ENCODE data around the gene STXBP2. TPM values are rescaled to one million over a fixed set of nuclear protein-coding genes. Genes with fewer than 3 reads are reported as not detected.

Gene STXBP2
- total and polyA plus RNA-seq, 9 of the 15 experiments (the other 6 are each of a cell fraction or from before 2014, with no cell fraction given) = 2.5 to 163 (median 71.3) TPM

Small RNA genes lying within 50 kb of the gene (microRNA-seq; reads per million reads assigned to microRNA genes)
- gene MIR6792 (ENCODE audit: borderline microRNAs expressed) = not detected

Small RNA genes lying within 50 kb of the gene (small RNA-seq; reads per million reads assigned to genes)
- not detected for gene MIR6792

Other genes starting within 250 kb of the STXBP2 start
Only the 7 nearest of the 17 such genes appear.
- 0.18 and 0.24 TPM in 2 replicates for gene CAMSAP3, start 41.2 kb upstream of the STXBP2 start, total RNA-seq (2014; rRNA removed)
- gene CAMSAP3, start 41.2 kb upstream of the STXBP2 start, total RNA-seq (2014; rRNA removed; fragmentation: Illumina TruSeq; extraction: Trizol) = 0.25 TPM in 1 of 2 replicates, not detected in the other
- gene CAMSAP3, start 41.2 kb upstream of the STXBP2 start, total RNA-seq (2015; rRNA removed; fragmentation: Illumina TruSeq; extraction: Trizol) = 0.07 and 0.23 TPM in 2 replicates
- 0.67 and 0.89 TPM in 2 replicates for gene CAMSAP3, start 41.2 kb upstream of the STXBP2 start, total RNA-seq (2021)
- gene CAMSAP3, start 41.2 kb upstream of the STXBP2 start, polyA plus RNA-seq (2011; rRNA removed) = 0.25 and 0.64 TPM in 2 replicates
- 0.30 TPM in 2 replicates for gene CAMSAP3, start 41.2 kb upstream of the STXBP2 start, polyA plus RNA-seq (2014; fragmentation: Illumina TruSeq; extraction: Trizol)
- under 1 TPM in 1 of 2 experiments, not detected in 1; 0.01 TPM for gene CAMSAP3, start 41.2 kb upstream of the STXBP2 start, polyA plus RNA-seq (2014; fragmentation: Nextera tagmentation; extraction: Ambion mirVana)
- 0.17 and 0.18 TPM in 2 replicates for gene CAMSAP3, start 41.2 kb upstream of the STXBP2 start, polyA plus RNA-seq (2014; rRNA removed)
- 43.7 and 54.6 TPM in 2 replicates for gene XAB2, start 7.6 kb upstream of the STXBP2 start, total RNA-seq (2014; rRNA removed)
- 5.6 and 7.6 TPM in 2 replicates for gene XAB2, start 7.6 kb upstream of the STXBP2 start, total RNA-seq (2014; rRNA removed; fragmentation: Illumina TruSeq; extraction: Trizol)
- 22.0 and 24.3 TPM in 2 replicates for gene XAB2, start 7.6 kb upstream of the STXBP2 start, total RNA-seq (2015; rRNA removed; fragmentation: Illumina TruSeq; extraction: Trizol)
- 58.3 and 58.7 TPM in 2 replicates for gene XAB2, start 7.6 kb upstream of the STXBP2 start, total RNA-seq (2021)
- gene XAB2, start 7.6 kb upstream of the STXBP2 start, polyA plus RNA-seq (2011; rRNA removed) = 19.1 and 36.3 TPM in 2 replicates
- gene XAB2, start 7.6 kb upstream of the STXBP2 start, polyA plus RNA-seq (2014; fragmentation: Illumina TruSeq; extraction: Trizol) = 20.0 and 33.9 TPM in 2 replicates
- gene XAB2, start 7.6 kb upstream of the STXBP2 start, polyA plus RNA-seq (2014; fragmentation: Nextera tagmentation; extraction: Ambion mirVana) = under 1 TPM; 0.21 to 0.71 TPM
- gene XAB2, start 7.6 kb upstream of the STXBP2 start, polyA plus RNA-seq (2014; rRNA removed) = 36.7 and 38.4 TPM in 2 replicates
- gene PET100, start 7.3 kb upstream of the STXBP2 start, total RNA-seq (2014; rRNA removed) = 59.9 and 62.3 TPM in 2 replicates
- gene PET100, start 7.3 kb upstream of the STXBP2 start, total RNA-seq (2014; rRNA removed; fragmentation: Illumina TruSeq; extraction: Trizol) = 116 and 120 TPM in 2 replicates
- 82.1 and 93.7 TPM in 2 replicates for gene PET100, start 7.3 kb upstream of the STXBP2 start, total RNA-seq (2015; rRNA removed; fragmentation: Illumina TruSeq; extraction: Trizol)
- 147 and 160 TPM in 2 replicates for gene PET100, start 7.3 kb upstream of the STXBP2 start, total RNA-seq (2021)
- 51.1 and 72.3 TPM in 2 replicates for gene PET100, start 7.3 kb upstream of the STXBP2 start, polyA plus RNA-seq (2011; rRNA removed)
- gene PET100, start 7.3 kb upstream of the STXBP2 start, polyA plus RNA-seq (2014; fragmentation: Illumina TruSeq; extraction: Trizol) = 77.2 and 79.8 TPM in 2 replicates
- gene PET100, start 7.3 kb upstream of the STXBP2 start, polyA plus RNA-seq (2014; fragmentation: Nextera tagmentation; extraction: Ambion mirVana) = 100 to 1,000 TPM; 322 to 351 TPM
- 98.3 and 111 TPM in 2 replicates for gene PET100, start 7.3 kb upstream of the STXBP2 start, polyA plus RNA-seq (2014; rRNA removed)
- 0.73 and 1.5 TPM in 2 replicates for gene PCP2, start 3.4 kb upstream of the STXBP2 start, total RNA-seq (2014; rRNA removed)
- 0.25 TPM in 1 of 2 replicates, not detected in the other for gene PCP2, start 3.4 kb upstream of the STXBP2 start, total RNA-seq (2014; rRNA removed; fragmentation: Illumina TruSeq; extraction: Trizol)
- 0.23 TPM in 1 of 2 replicates, not detected in the other for gene PCP2, start 3.4 kb upstream of the STXBP2 start, total RNA-seq (2015; rRNA removed; fragmentation: Illumina TruSeq; extraction: Trizol)
- gene PCP2, start 3.4 kb upstream of the STXBP2 start, total RNA-seq (2021) = 0.96 and 1.3 TPM in 2 replicates
- gene PCP2, start 3.4 kb upstream of the STXBP2 start, polyA plus RNA-seq (2011; rRNA removed) = 0.17 and 0.47 TPM in 2 replicates
- 0.90 TPM in 1 of 2 replicates, not detected in the other for gene PCP2, start 3.4 kb upstream of the STXBP2 start, polyA plus RNA-seq (2014; fragmentation: Illumina TruSeq; extraction: Trizol)
- gene PCP2, start 3.4 kb upstream of the STXBP2 start, polyA plus RNA-seq (2014; fragmentation: Nextera tagmentation; extraction: Ambion mirVana) = under 1 TPM in 1 of 2 experiments, not detected in 1; 0.22 TPM
- gene PCP2, start 3.4 kb upstream of the STXBP2 start, polyA plus RNA-seq (2014; rRNA removed) = 1.3 and 1.6 TPM in 2 replicates
- gene RETN, start 31.9 kb downstream of the STXBP2 start, total RNA-seq (2014; rRNA removed) = not detected in 2 replicates
- gene RETN, start 31.9 kb downstream of the STXBP2 start, total RNA-seq (2014; rRNA removed; fragmentation: Illumina TruSeq; extraction: Trizol) = not detected in 2 replicates
- gene RETN, start 31.9 kb downstream of the STXBP2 start, total RNA-seq (2015; rRNA removed; fragmentation: Illumina TruSeq; extraction: Trizol) = not detected in 2 replicates
- not detected in 2 replicates for gene RETN, start 31.9 kb downstream of the STXBP2 start, total RNA-seq (2021)
- not detected in 2 replicates for gene RETN, start 31.9 kb downstream of the STXBP2 start, polyA plus RNA-seq (2011; rRNA removed)
- gene RETN, start 31.9 kb downstream of the STXBP2 start, polyA plus RNA-seq (2014; fragmentation: Illumina TruSeq; extraction: Trizol) = not detected in 2 replicates
- not detected for gene RETN, start 31.9 kb downstream of the STXBP2 start, polyA plus RNA-seq (2014; fragmentation: Nextera tagmentation; extraction: Ambion mirVana)
- not detected in 2 replicates for gene RETN, start 31.9 kb downstream of the STXBP2 start, polyA plus RNA-seq (2014; rRNA removed)
- 0.18 and 0.37 TPM in 2 replicates for gene MCEMP1, start 40.0 kb downstream of the STXBP2 start, total RNA-seq (2014; rRNA removed)
- gene MCEMP1, start 40.0 kb downstream of the STXBP2 start, total RNA-seq (2014; rRNA removed; fragmentation: Illumina TruSeq; extraction: Trizol) = 0.26 and 0.33 TPM in 2 replicates
- 0.08 and 0.11 TPM in 2 replicates for gene MCEMP1, start 40.0 kb downstream of the STXBP2 start, total RNA-seq (2015; rRNA removed; fragmentation: Illumina TruSeq; extraction: Trizol)
- gene MCEMP1, start 40.0 kb downstream of the STXBP2 start, total RNA-seq (2021) = 0.51 and 0.63 TPM in 2 replicates
- 0.79 and 1.8 TPM in 2 replicates for gene MCEMP1, start 40.0 kb downstream of the STXBP2 start, polyA plus RNA-seq (2011; rRNA removed)
- gene MCEMP1, start 40.0 kb downstream of the STXBP2 start, polyA plus RNA-seq (2014; fragmentation: Illumina TruSeq; extraction: Trizol) = 0.49 and 0.68 TPM in 2 replicates
- under 1 TPM; 0.81 to 0.94 TPM for gene MCEMP1, start 40.0 kb downstream of the STXBP2 start, polyA plus RNA-seq (2014; fragmentation: Nextera tagmentation; extraction: Ambion mirVana)
- gene MCEMP1, start 40.0 kb downstream of the STXBP2 start, polyA plus RNA-seq (2014; rRNA removed) = 0.49 and 0.65 TPM in 2 replicates
- 76.2 and 82.6 TPM in 2 replicates for gene TRAPPC5, start 43.7 kb downstream of the STXBP2 start, total RNA-seq (2014; rRNA removed)
- gene TRAPPC5, start 43.7 kb downstream of the STXBP2 start, total RNA-seq (2014; rRNA removed; fragmentation: Illumina TruSeq; extraction: Trizol) = 0.99 and 2.7 TPM in 2 replicates
- gene TRAPPC5, start 43.7 kb downstream of the STXBP2 start, total RNA-seq (2015; rRNA removed; fragmentation: Illumina TruSeq; extraction: Trizol) = 40.9 and 42.0 TPM in 2 replicates
- gene TRAPPC5, start 43.7 kb downstream of the STXBP2 start, total RNA-seq (2021) = 76.9 and 81.9 TPM in 2 replicates
- 29.3 and 56.7 TPM in 2 replicates for gene TRAPPC5, start 43.7 kb downstream of the STXBP2 start, polyA plus RNA-seq (2011; rRNA removed)
- gene TRAPPC5, start 43.7 kb downstream of the STXBP2 start, polyA plus RNA-seq (2014; fragmentation: Illumina TruSeq; extraction: Trizol) = 3.9 and 21.4 TPM in 2 replicates
- 1 to 10 TPM; 2.0 to 4.2 TPM for gene TRAPPC5, start 43.7 kb downstream of the STXBP2 start, polyA plus RNA-seq (2014; fragmentation: Nextera tagmentation; extraction: Ambion mirVana)
- gene TRAPPC5, start 43.7 kb downstream of the STXBP2 start, polyA plus RNA-seq (2014; rRNA removed) = 45.2 and 53.1 TPM in 2 replicates